T-cell (primary cell): Measurements from ENCODE around the gene PPP4R3B. TPM values are rescaled to one million over a fixed set of nuclear protein-coding genes. Genes with fewer than 3 reads are reported as not detected.

Experiments used
- ATAC-seq, 4 experiments: fragments of 200-7000 bp in 3 of 4; fragments of 150-1000 bp in 1 of 4; cut with Tn5 transposase; replicated peaks in 1 of 4; 1 replicate in 3 of 4; 2 replicates in 1 of 4; pipeline ENCODE4 v1.10.0; 2021; ENCODE audit warnings: moderate library complexity in 3 of 4, mild to moderate bottlenecking in 2 of 4, moderate number of reproducible peaks in 1 of 4
- CTCF ChIA-PET, 2 donors: fragments of 300-600 bp; sonication (Branson Sonifier 250); formaldehyde crosslinking; loops; one replicate each; lab custom pipeline; 2022; ENCODE audit warnings: antibody characterized with exemption in 2 of 2; lab: Charles Lee
- POLR2A ChIA-PET, 2 donors: fragments of 300-600 bp; sonication (Branson Sonifier 250); formaldehyde crosslinking; loops; one replicate each; lab custom pipeline; 2022; ENCODE audit warnings: antibody characterized with exemption in 2 of 2; lab: Charles Lee
- DNase-seq, 35 experiments: peaks; one replicate each; pipeline versions ENCODE4 v3.0.0 to v3.0.0-alpha.2; 2013 to 2023
- H3K27ac ChIP-seq: one replicate; pipeline ENCODE4 v1.5.1; 2013; ENCODE audit warnings: low read length
- H3K27me3 ChIP-seq, 2 experiments: replicated peaks in 1 of 2; 1 replicate in 1 of 2; 2 replicates in 1 of 2; pipeline versions ENCODE4 v1.6.1 to v1.7.0; 2013; ENCODE audit warnings: low read length in 1 of 2, mixed read lengths in 1 of 2; ENCODE audit not compliant: control insufficient read depth in 2 of 2, insufficient read depth in 2 of 2; ENCODE audit errors: extremely low read depth in 1 of 2
- H3K36me3 ChIP-seq, 2 donors: 1 replicate in 1 of 2; 2 replicates in 1 of 2; pipeline versions ENCODE4 v1.6.1 to v1.7.0; 2013; ENCODE audit warnings: low read length in 1 of 2; ENCODE audit not compliant: control insufficient read depth in 2 of 2, insufficient read depth in 1 of 2; ENCODE audit errors: extremely low read depth in 1 of 2
- H3K4me1 ChIP-seq, 2 experiments: 1 replicate in 1 of 2; 2 replicates in 1 of 2; pipeline versions ENCODE4 v1.6.1 to v1.7.0; 2013; ENCODE audit warnings: low read length in 2 of 2, mixed read lengths in 1 of 2; ENCODE audit not compliant: insufficient read depth in 2 of 2, control insufficient read depth in 1 of 2; ENCODE audit errors: extremely low read depth in 1 of 2
- H3K4me3 ChIP-seq, 2 donors: 1 replicate in 1 of 2; 2 replicates in 1 of 2; pipeline versions ENCODE4 v1.5.1 to v1.7.0; 2013; ENCODE audit warnings: mild to moderate bottlenecking in 2 of 2, low read length in 1 of 2, moderate library complexity in 1 of 2; ENCODE audit not compliant: control insufficient read depth in 1 of 2; ENCODE audit errors: extremely low read depth in 1 of 2
- H3K9me3 ChIP-seq: 2 replicates; pipeline ENCODE4 v1.7.0; 2013
- H3K27ac Mint-ChIP-seq, 2 donors: one replicate each; pipeline ENCODE4 v1.8.0; 2020 to 2021; ENCODE audit warnings: mild to moderate bottlenecking in 2 of 2, mixed read lengths in 2 of 2
- H3K27me3 Mint-ChIP-seq, 2 donors: one replicate each; pipeline ENCODE4 v1.8.0; 2021 to 2022; ENCODE audit warnings: mixed read lengths in 2 of 2
- H3K36me3 Mint-ChIP-seq: one replicate; pipeline ENCODE4 v1.8.0; 2021; ENCODE audit warnings: mixed read lengths
- H3K4me1 Mint-ChIP-seq, 3 donors: one replicate each; pipeline ENCODE4 v1.8.0; 2020 to 2022; ENCODE audit warnings: mixed read lengths in 3 of 3, mild to moderate bottlenecking in 1 of 3
- H3K4me3 Mint-ChIP-seq, 3 donors: one replicate each; pipeline ENCODE4 v1.8.0; 2020 to 2022; ENCODE audit warnings: mild to moderate bottlenecking in 3 of 3, mixed read lengths in 3 of 3, moderate library complexity in 3 of 3
- H3K9me3 Mint-ChIP-seq, 3 donors: one replicate each; pipeline ENCODE4 v1.8.0; 2020 to 2022; ENCODE audit warnings: mixed read lengths in 3 of 3
- WGBS: methylation state at CpG from one replicate; pipeline ENCODE4 v1.1.5; 2013; ENCODE audit warnings: missing lambda C conversion rate; ENCODE audit not compliant: insufficient coverage; 5-methylcytosine and 5-hydroxymethylcytosine counted together
- total RNA-seq, 35 experiments: library from RNA in 6 of 35; stranded (reverse) in 6 of 35; fragments of 120-200 nt in 1 of 35; gene quantifications; one replicate each; pipeline versions ENCODE4 v1.2.1 to v1.2.4 and lab custom pipeline; 2013 to 2026

PPP4R3B gene
- total RNA-seq, 5 donors from 2014 or later (not counting 1 experiment from before 2014, with no cell fraction given), result 86.4 to 93.0 (median 87.8) TPM

DNA sequence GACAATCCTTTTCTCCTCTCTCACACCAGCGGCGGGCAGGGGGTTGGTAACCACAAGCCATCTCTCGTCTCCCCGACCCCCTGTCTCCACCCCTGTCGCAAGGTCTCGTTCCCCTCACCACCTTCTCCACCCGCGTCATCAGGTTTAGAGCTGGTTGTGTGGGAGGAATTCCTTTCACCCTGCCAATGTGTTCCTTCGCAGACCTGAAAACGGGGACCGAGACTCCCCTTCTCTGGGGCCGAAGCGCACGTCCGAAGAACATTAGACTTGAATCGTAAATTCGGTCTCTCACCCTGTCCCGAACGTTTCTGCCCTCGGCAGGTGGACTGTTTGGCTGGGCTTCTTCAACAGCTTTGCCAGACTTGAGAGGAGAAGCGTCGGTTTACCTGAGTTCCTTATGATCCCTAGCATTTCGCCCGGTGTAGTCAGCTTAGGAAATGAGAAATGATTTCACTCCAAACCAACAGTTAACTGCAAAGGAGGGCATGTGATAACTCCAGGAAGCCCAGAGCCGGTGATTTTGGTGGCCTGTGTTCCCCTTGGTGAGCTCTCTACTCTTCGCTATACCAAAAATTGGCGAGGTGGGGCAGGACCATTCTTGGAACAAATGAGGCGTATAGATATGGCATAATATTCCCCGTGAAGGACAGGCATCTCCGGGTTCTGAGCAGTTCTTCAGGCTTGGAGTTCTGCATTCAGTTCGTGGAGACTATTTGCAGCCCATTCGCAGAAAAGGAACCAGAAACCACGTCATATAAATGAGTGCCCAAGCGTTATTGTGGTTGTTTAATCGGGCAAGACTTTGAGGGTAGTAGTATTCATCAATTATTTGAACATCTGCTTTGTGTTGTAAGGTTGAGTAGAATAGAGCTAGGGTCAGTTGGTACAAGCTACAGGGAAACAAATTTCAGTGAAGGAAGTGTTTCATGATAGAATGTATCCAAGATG is 97.2 kb downstream of the PPP4R3B start:
- Histone ChIP-seq H3K4me1 (peaks cover 13 to 16% of the 10 kb centered on the region in 2 experiments), H3K9me3 (no peaks in the 10 kb centered on the region), H3K4me3 (peak overlapping the region; percentile 88 to 91), H3K27me3 (no peaks in the 10 kb centered on the region), H3K27ac (peak overlapping the region; percentile 85), H3K36me3 (peaks cover 0 to 10% of the 10 kb centered on the region in 2 donors)
- CTCF ChIA-PET, result interaction anchor here (0.7 to 2.4 kb wide), 14 partner anchors 8 to 1472 kb away, joined by 3 to 12 read pairs (median 3); partner anchors contain the start of genes CCDC88A (in 1 of the 2), PPP4R3B (in 1 of the 2) and RTN4 (in 1 of the 2)
- peaks cover 4% of the 10 kb centered on the region for H3K36me3 Mint-ChIP-seq
- no peaks in the 10 kb centered on the region for H3K9me3 Mint-ChIP-seq
- H3K27ac Mint-ChIP-seq, result peak overlapping the region; percentile 99 to 100
- peaks cover 17 to 18% (median 17%) of the 10 kb centered on the region in 3 donors for H3K4me1 Mint-ChIP-seq
- WGBS, result 6% methylated on average over 23 of the region's 35 CpGs
- ATAC-seq, result peak; percentile 17 to 35 (median 28)
- peak in 30 of 35 experiments; percentile 3 to 57 (median 24) for DNase-seq
- peak overlapping the region; percentile 95 to 99 (median 97) for H3K4me3 Mint-ChIP-seq
- no peaks in the 10 kb centered on the region for H3K27me3 Mint-ChIP-seq
- POLR2A ChIA-PET, result interaction anchor here (0.5 to 2.6 kb wide), 30 partner anchors 9 to 1401 kb away, joined by 3 to 49 read pairs (median 4); partner anchors contain the start of genes CLHC1 (in 1 of the 2), PPP4R3B (in 1 of the 2), RPS27A (in 1 of the 2) and RTN4 (in 1 of the 2)

DNA sequence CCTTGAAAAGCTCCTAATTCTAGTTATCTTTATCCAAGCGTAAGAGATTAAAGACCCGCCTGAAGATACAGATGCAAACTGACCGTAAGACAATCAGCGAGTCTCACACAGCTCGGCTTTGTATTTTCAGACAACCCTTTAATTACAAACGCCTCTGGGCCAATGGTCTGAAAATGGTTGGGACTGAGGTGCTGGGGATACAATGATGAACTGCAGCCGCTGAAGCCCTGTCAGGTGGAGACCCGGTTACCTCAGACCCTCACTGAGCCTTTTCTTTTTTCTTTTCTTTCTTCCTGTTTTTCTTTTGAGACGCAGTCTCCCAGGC is 98.6 kb downstream of the PPP4R3B start:
- WGBS, result 0% methylated on average over 1 of the region's 9 CpGs
- ChIA-PET POLR2A (interaction anchor here (0.6 to 2.6 kb wide), 16 partner anchors 10 to 1290 kb away, joined by 3 to 49 read pairs (median 3); partner anchors contain the start of genes CLHC1 (in 1 of the 2), PPP4R3B (in 1 of the 2), RPS27A (in 1 of the 2) and RTN4 (in 1 of the 2)), CTCF (interaction anchor here (0.6 to 2.4 kb wide), 10 partner anchors 9 to 937 kb away, joined by 3 to 12 read pairs (median 4); partner anchors contain the start of genes PPP4R3B (in 1 of the 2) and RTN4 (in 1 of the 2))
- peak overlapping the region; percentile 99 to 100 for H3K27ac Mint-ChIP-seq
- H3K27me3 Mint-ChIP-seq, result no peaks in the 10 kb centered on the region
- peak overlapping the region; percentile 85 for H3K27ac ChIP-seq
- H3K27me3 ChIP-seq, result no peaks in the 10 kb centered on the region
- H3K9me3 Mint-ChIP-seq, result no peaks in the 10 kb centered on the region
- H3K4me1 ChIP-seq, result peaks cover 13 to 16% of the 10 kb centered on the region in 2 experiments
- no peaks in the 10 kb centered on the region for H3K9me3 ChIP-seq
- peak overlapping the region; percentile 88 to 91 for H3K4me3 ChIP-seq
- DNase-seq, result peak in 5 of 35 experiments; percentile 0 to 52 (median 13)
- ATAC-seq, result peak; percentile 12 to 37 (median 24)
- no peaks in the 10 kb centered on the region for H3K36me3 ChIP-seq
- H3K36me3 Mint-ChIP-seq, result no peaks in the 10 kb centered on the region
- peak overlapping the region; percentile 95 to 99 (median 97) for H3K4me3 Mint-ChIP-seq
- peaks cover 16 to 18% (median 17%) of the 10 kb centered on the region in 3 donors for H3K4me1 Mint-ChIP-seq

DNA sequence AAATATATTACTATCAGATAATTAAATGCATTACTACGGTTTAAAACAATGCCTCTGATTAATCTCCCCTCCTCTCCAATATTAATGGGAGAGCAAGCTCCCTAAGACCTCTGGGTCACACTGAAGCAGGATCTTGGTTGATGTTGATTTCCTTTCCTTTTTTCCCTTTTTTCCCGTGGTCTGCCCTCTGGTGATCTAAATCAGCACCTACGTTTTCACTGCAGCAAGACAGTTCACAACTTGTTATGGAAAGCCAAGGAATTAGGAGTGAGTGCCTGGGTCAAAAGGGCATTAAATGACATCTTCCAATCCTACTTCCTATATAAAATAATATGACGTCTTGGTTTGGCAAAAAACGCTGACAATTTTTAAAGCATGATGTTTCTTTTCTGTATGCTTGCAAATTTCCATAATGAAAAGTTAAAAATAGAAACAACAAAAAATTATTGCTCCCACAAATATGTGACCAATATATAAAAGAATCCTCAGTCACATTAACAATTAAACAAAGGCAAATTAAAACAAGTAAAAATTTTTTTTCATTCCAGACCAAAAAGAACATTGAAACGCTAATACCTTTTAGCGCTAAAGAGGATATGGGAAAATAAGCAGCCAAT is 105.8 kb downstream of the PPP4R3B start:
- no peak overlapping the region for H3K27ac ChIP-seq
- WGBS, result no CpG with 5 or more reads among the region's 7 CpGs
- peaks cover 0 to 3% of the 10 kb centered on the region in 2 experiments for H3K27me3 ChIP-seq
- Mint-ChIP-seq H3K4me1 (no peaks in the 10 kb centered on the region), H3K27me3 (peaks cover 0 to 3% of the 10 kb centered on the region in 2 donors), H3K9me3 (no peaks in the 10 kb centered on the region), H3K4me3 (no peak overlapping the region), H3K27ac (no peak overlapping the region), H3K36me3 (no peaks in the 10 kb centered on the region)
- no peaks in the 10 kb centered on the region for H3K4me1 ChIP-seq
- no peaks in the 10 kb centered on the region for H3K9me3 ChIP-seq
- no peak for ATAC-seq
- no peak overlapping the region for H3K4me3 ChIP-seq
- no peaks in the 10 kb centered on the region for H3K36me3 ChIP-seq
- ChIA-PET CTCF (no interaction called here), POLR2A (no interaction called here)
- no peak for DNase-seq

DNA sequence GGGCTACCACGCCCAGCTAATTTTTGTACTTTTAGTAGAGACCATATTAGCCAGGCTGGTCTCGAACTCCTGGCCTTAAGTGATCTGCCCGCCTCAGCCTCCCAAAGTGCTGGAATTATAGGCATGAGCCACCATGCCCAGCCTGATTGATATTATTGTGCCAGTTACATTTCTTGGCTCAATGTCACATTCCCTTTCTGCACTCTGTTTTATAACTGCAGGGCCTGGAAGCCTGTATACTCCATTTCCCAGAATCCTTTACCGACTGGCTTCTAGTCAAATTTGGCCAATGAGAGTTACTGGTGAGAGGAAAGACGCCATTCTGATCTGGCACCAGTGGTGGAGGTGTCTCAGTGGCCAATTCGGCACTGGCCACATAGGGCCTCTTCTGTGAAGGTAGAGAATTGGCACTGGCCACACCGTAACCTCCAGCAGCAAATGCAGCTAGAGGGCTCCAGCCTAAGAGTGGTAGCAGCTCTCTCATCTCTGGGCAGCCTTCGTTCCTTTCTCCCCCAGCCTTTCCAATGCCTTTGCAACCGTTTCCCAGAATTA is 114.8 kb downstream of the PPP4R3B start:
- no peak overlapping the region for H3K27ac ChIP-seq
- Mint-ChIP-seq H3K9me3 (no peaks in the 10 kb centered on the region), H3K27ac (no peak overlapping the region), H3K36me3 (no peaks in the 10 kb centered on the region), H3K27me3 (peaks cover 3 to 4% of the 10 kb centered on the region in 2 donors), H3K4me1 (no peaks in the 10 kb centered on the region), H3K4me3 (no peak overlapping the region)
- H3K4me3 ChIP-seq, result no peak overlapping the region
- H3K27me3 ChIP-seq, result no peaks in the 10 kb centered on the region
- CTCF ChIA-PET, result no interaction called here
- H3K9me3 ChIP-seq, result no peaks in the 10 kb centered on the region
- DNase-seq, result no peak
- H3K36me3 ChIP-seq, result no peaks in the 10 kb centered on the region
- POLR2A ChIA-PET, result no interaction called here
- ATAC-seq, result no peak
- WGBS, result 100% methylated on average over 5 of the region's 9 CpGs
- no peaks in the 10 kb centered on the region for H3K4me1 ChIP-seq

DNA sequence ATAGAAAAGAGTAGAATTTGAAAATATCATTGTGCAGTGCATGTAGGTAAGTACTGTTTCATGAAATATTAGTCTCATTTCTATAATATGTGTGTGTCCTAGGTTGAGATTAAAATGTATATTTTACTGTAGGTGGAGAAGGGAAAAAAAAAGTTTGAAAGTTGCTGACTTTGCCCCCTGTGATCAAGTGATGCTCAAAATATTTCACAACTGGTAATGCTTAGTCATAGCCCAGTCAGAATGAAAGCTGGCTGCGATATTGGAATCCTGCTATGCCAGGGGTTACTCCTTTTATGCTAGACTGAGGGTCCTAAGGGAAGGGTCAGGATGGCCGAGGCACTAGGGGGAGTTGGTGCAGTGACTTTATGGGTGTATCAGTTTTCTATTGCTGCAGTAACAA is 117.4 kb downstream of the PPP4R3B start:
- H3K4me3 Mint-ChIP-seq, result no peak overlapping the region
- WGBS, result no CpG with 5 or more reads among the region's 2 CpGs
- Histone ChIP-seq H3K4me3 (no peak overlapping the region), H3K27ac (no peak overlapping the region), H3K36me3 (no peaks in the 10 kb centered on the region), H3K9me3 (no peaks in the 10 kb centered on the region), H3K27me3 (no peaks in the 10 kb centered on the region), H3K4me1 (no peaks in the 10 kb centered on the region)
- CTCF ChIA-PET, result no interaction called here
- no peaks in the 10 kb centered on the region for H3K4me1 Mint-ChIP-seq
- no peaks in the 10 kb centered on the region for H3K9me3 Mint-ChIP-seq
- H3K27ac Mint-ChIP-seq, result no peak overlapping the region
- no peak for DNase-seq
- no peaks in the 10 kb centered on the region for H3K36me3 Mint-ChIP-seq
- no peak for ATAC-seq
- H3K27me3 Mint-ChIP-seq, result peaks cover 0 to 4% of the 10 kb centered on the region in 2 donors
- POLR2A ChIA-PET, result no interaction called here

DNA sequence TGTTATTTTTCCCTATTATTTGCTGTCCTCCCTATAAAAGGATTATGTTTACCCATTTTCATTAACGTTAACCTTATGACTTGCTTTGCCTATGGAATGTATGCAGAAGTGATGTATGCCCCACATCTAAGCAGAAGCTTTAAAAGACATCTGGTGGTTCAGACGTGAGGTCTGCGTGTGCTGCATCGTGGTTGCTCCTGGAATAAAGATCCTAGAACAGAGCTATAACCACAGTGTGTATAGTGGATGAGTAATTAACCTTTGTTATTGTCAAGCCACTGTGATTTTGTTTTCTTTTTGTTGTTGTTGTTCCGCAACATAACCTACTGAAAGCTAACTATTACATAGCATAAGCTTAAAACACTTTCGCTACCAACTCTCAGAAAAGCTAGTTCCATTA is 118.8 kb downstream of the PPP4R3B start:
- Histone ChIP-seq H3K27ac (no peak overlapping the region), H3K36me3 (no peaks in the 10 kb centered on the region), H3K4me3 (no peak overlapping the region), H3K9me3 (no peaks in the 10 kb centered on the region), H3K27me3 (no peaks in the 10 kb centered on the region), H3K4me1 (no peaks in the 10 kb centered on the region)
- no peak for ATAC-seq
- DNase-seq, result no peak
- Mint-ChIP-seq H3K4me1 (no peaks in the 10 kb centered on the region), H3K27me3 (peaks cover 0 to 4% of the 10 kb centered on the region in 2 donors), H3K9me3 (no peaks in the 10 kb centered on the region), H3K36me3 (no peaks in the 10 kb centered on the region), H3K27ac (no peak overlapping the region), H3K4me3 (no peak overlapping the region)
- ChIA-PET POLR2A (no interaction called here), CTCF (interaction anchor here in 1 of 2 donors (1.0 kb wide), 1 partner anchor 10 kb away, joined by 3 read pairs; no protein-coding TSS in a partner anchor)
- WGBS, result no CpG with 5 or more reads among the region's 6 CpGs
